Esophagus squamous epithelium (tissue), 5 donors: Measurements from ENCODE around the gene TRIM17. TPM values are rescaled to one million over a fixed set of nuclear protein-coding genes. Genes with fewer than 3 reads are reported as not detected.

Experiments
- DNase-seq: peaks from one replicate; lab custom pipeline; 2025; lab: John Stamatoyannopoulos, UW
- H3K27ac ChIP-seq, 4 donors: fragments of 200-600 bp; sonication (generic); one replicate each; pipeline ENCODE4 v1.5.1; 2016 to 2019; ENCODE audit warnings: mild to moderate bottlenecking in 1 of 4
- H3K27me3 ChIP-seq, 4 donors: fragments of 200-600 bp; sonication (generic); 1 replicate in 3 of 4; 2 replicates in 1 of 4; pipeline versions ENCODE4 v1.5.1 to v1.6.0; 2017 to 2021; ENCODE audit warnings: antibody characterized with exemption in 1 of 4
- H3K36me3 ChIP-seq, 3 donors: fragments of 200-600 bp; sonication (generic); one replicate each; pipeline ENCODE4 v1.5.1; 2016 to 2019
- H3K4me1 ChIP-seq, 3 donors: fragments of 200-600 bp; sonication (generic); one replicate each; pipeline ENCODE4 v1.5.1; 2017 to 2019
- H3K4me3 ChIP-seq, 4 donors: fragments of 200-600 bp; sonication (generic); 1 replicate in 3 of 4; 2 replicates in 1 of 4; pipeline ENCODE4 v1.5.1; 2016 to 2019; ENCODE audit warnings: mild to moderate bottlenecking in 2 of 4, moderate library complexity in 1 of 4
- H3K9me3 ChIP-seq, 3 donors: fragments of 200-600 bp; sonication (generic); one replicate each; pipeline ENCODE4 v1.5.1; 2016 to 2019
- CTCF ChIP-seq, 6 experiments: fragments of 450-650 bp in 4 of 6; fragments of 200-600 bp in 2 of 6; sonication (generic) in 2 of 6; IDR thresholded peaks; one replicate each; pipeline ENCODE4 v1.5.1; 2016 to 2019; ENCODE audit warnings: antibody characterized with exemption in 6 of 6, mild to moderate bottlenecking in 4 of 6, moderate library complexity in 4 of 6
- POLR2A ChIP-seq, 4 donors: fragments of 450-650 bp; IDR thresholded peaks; one replicate each; pipeline ENCODE4 v1.6.1; 2017; ENCODE audit warnings: antibody characterized with exemption in 4 of 4, mild to moderate bottlenecking in 4 of 4, moderate library complexity in 3 of 4
- WGBS, 2 donors: methylation state at CpG; one replicate each; pipeline ENCODE4 v1.1.5; 2018; 5-methylcytosine and 5-hydroxymethylcytosine counted together
- intact Hi-C: fragments of 100-400 bp; cut with DNase I; formaldehyde crosslinking; loops from one replicate; pipeline ENCODE4 v1.15.0; 2022
- total RNA-seq, 4 donors: library from RNA; depleted of rRNA; stranded (reverse); fragments of >200 nt; gene quantifications; one replicate each; pipeline ENCODE4 v1.1.0, GENCODE V29; 2016
- donor health status: DM: yes; HTN: yes; CAD: no.

TRIM17 gene
- total RNA-seq, 4 donors from 2014 or later: 0.13 to 3.0 (median 0.99) TPM

DNA sequence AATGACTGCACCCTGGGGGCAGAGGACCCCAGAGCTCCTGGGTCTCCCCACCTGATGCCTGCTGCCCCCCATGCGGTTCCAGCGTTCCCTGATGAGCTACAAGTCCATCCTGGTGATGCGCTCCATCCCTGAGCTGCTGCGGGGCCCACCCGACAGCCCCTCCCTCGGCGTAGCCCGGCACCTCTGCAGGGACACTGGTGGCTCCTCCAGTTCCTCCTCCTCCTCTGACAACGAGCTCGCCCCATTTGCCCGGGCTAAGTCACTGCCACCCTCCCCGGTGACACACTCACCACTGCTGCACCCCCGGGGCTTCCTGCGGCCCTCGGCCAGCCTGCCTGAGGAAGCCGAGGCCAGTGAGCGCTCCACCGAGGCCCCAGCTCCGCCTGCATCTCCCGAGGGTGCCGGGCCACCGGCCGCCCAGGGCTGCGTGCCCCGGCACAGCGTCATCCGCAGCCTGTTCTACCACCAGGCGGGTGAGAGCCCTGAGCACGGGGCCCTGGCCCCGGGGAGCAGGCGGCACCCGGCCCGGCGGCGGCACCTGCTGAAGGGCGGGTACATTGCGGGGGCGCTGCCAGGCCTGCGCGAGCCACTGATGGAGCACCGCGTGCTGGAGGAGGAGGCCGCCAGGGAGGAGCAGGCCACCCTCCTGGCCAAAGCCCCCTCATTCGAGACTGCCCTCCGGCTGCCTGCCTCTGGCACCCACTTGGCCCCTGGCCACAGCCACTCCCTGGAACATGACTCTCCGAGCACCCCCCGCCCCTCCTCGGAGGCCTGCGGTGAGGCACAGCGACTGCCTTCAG lies 45.5 kb downstream of the TRIM17 start:
- H3K4me3 ChIP-seq: no peak overlapping the region
- intact Hi-C loops: no loop called here
- TF ChIP-seq CTCF (IDR thresholded peaks at IDR 0.05) (no peak), POLR2A (IDR thresholded peaks at IDR 0.05) (no peak)
- no peak overlapping the region for H3K27ac ChIP-seq
- 63 to 72% methylated on average over 5 to 12 of the region's 50 CpGs for WGBS, 2 donors
- H3K27me3 ChIP-seq: peaks cover 0 to 3% (median 0%) of the 10 kb centered on the region in 4 donors
- H3K36me3 ChIP-seq: no peaks in the 10 kb centered on the region
- H3K4me1 ChIP-seq: peaks cover 3 to 32% (median 9%) of the 10 kb centered on the region in 3 donors
- no peaks in the 10 kb centered on the region for H3K9me3 ChIP-seq
- DNase-seq: no peak

DNA sequence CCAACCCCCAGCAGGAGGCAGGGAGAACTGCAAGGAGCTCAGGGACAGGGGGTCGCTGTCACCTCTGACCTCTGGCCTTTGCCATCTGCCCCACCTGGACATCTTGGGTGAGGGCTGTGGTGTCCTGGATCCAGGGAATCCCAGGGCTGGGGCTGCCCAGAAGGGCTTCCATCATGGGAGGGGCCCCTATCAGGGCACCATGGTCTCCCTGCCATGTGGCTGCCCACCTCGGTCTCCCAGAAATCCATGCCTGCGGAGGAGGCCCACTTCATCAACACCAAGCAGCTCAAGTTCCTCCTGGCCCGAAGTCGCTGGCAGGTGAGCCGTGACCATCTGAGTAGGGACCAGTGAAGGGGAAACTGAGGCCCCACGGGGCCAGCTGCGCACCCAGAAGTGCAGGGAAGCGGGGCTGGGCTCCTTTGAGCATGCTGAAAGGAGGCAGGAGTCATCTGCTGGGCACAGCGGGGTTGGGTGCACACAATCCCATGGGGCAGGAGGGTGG lies 46.2 kb downstream of the TRIM17 start:
- Histone ChIP-seq H3K27ac (no peak overlapping the region), H3K36me3 (no peaks in the 10 kb centered on the region), H3K27me3 (peaks cover 0 to 9% (median 0%) of the 10 kb centered on the region in 4 donors), H3K4me3 (no peak overlapping the region), H3K9me3 (no peaks in the 10 kb centered on the region), H3K4me1 (peaks cover 3 to 31% (median 9%) of the 10 kb centered on the region in 3 donors)
- no peak for DNase-seq
- TF ChIP-seq CTCF (IDR thresholded peaks at IDR 0.05): no peak
- intact Hi-C loops: no loop called here
- 96 to 100% methylated on average over 1 to 4 of the region's 10 CpGs for WGBS, 2 donors

- intact Hi-C loops: no loop called here
- 86 to 92% methylated on average over 1 to 2 of the region's 18 CpGs for WGBS, 2 donors
- H3K9me3 ChIP-seq: no peaks in the 10 kb centered on the region
- DNase-seq: no peak
- no peak overlapping the region for H3K27ac ChIP-seq
- no peak for TF ChIP-seq POLR2A (IDR thresholded peaks at IDR 0.05)
- no peak for TF ChIP-seq CTCF (IDR thresholded peaks at IDR 0.05)
- H3K4me3 ChIP-seq: no peak overlapping the region
- no peaks in the 10 kb centered on the region for H3K36me3 ChIP-seq
- H3K4me1 ChIP-seq: peaks cover 3 to 25% (median 4%) of the 10 kb centered on the region in 3 donors
- H3K27me3 ChIP-seq: peaks cover 0 to 11% (median 0%) of the 10 kb centered on the region in 4 donors
Observed at GRCh38 chr1:228369608-228370438, 46.8 kb downstream of the TRIM17 start.

DNA sequence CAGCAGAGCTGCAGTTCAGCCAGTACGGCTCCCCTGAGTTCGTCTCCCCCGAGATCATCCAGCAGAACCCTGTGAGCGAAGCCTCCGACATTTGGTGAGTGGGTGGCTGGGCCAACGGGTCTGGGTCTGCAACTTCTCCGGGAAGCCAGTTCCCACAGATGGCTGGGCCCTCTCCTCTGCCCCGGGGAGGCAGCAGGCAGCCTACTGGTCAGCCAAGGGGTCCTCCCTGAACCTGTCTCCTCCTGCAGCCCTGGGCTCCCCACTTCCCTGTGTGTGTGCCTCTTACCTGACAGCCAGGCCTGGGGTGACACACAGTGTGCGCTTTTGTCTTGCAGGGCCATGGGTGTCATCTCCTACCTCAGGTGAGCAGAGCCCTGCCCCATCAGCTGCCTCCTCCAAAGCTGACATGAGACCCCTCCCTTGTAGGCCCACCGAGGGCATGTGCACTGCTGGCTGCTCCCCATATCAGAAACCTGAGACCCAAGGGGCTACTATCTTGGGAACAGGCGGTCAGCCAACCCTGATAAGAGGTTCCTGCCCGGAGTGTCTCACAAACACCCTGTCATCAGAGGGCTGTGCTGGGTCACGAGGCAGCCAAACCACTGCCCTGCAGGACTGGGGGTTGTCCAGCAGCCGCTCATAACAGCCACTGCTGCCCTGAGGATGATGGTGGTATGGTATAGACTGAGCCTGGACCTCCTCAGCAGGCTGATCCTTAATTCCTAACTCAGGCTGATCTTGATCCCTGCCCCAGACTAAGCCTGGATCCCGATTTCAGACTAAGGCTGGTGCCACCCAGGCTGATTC lies 47.7 kb downstream of the TRIM17 start:
- WGBS, 2 donors: 57% methylated on average over 1 of the region's 15 CpGs; no CpG with 5 or more reads in 1 of the 2 donors
- no peak for DNase-seq
- no peak overlapping the region for H3K4me3 ChIP-seq
- H3K9me3 ChIP-seq: no peaks in the 10 kb centered on the region
- peaks cover 0 to 17% (median 0%) of the 10 kb centered on the region in 3 donors for H3K4me1 ChIP-seq
- peaks cover 0 to 11% (median 0%) of the 10 kb centered on the region in 4 donors for H3K27me3 ChIP-seq
- no peaks in the 10 kb centered on the region for H3K36me3 ChIP-seq
- no peak for TF ChIP-seq CTCF (IDR thresholded peaks at IDR 0.05)
- TF ChIP-seq POLR2A (IDR thresholded peaks at IDR 0.05): no peak
- intact Hi-C loops: no loop called here
- no peak overlapping the region for H3K27ac ChIP-seq
